AG04450 (cell line): ENCODE measurements around the gene ST3GAL4. TPM values are rescaled to one million over a fixed set of nuclear protein-coding genes. Genes with fewer than 3 reads are reported as not detected.
"Not testable (repeated sequence)": the region's sequence is repeated elsewhere in the genome, so short reads cannot be mapped to it uniquely, and the experiment has no call there.

Source experiments
- CTCF ChIA-PET: fragments of 300-600, 350-600 bp; formaldehyde crosslinking; extraction: SDS; loops from one replicate; lab custom pipeline; 2022; ENCODE audit warnings: antibody characterized with exemption, inconsistent platforms; lab: Charles Lee
- POLR2A ChIA-PET: fragments of 350-600 bp; formaldehyde crosslinking; extraction: SDS; loops from one replicate; lab custom pipeline; 2021; ENCODE audit warnings: antibody characterized with exemption, inconsistent platforms; lab: Yijun Ruan, JAX
- DNase-seq: peaks from one replicate; pipeline ENCODE4 v3.0.0-alpha.2; 2011; ENCODE audit warnings: low read depth, low spot score
- H3K27ac ChIP-seq: one replicate; pipeline ENCODE4 v1.5.1; 2012; ENCODE audit warnings: low read depth, low read length, control low read depth
- H3K27me3 ChIP-seq: one replicate; pipeline ENCODE4 v1.6.0; 2012; ENCODE audit warnings: low read length; ENCODE audit not compliant: control insufficient read depth, insufficient read depth
- H3K4me3 ChIP-seq: 2 replicates; pipeline ENCODE4 v1.5.1; 2011; ENCODE audit warnings: mild to moderate bottlenecking, low read depth, low read length, control low read depth
- H3K9me3 ChIP-seq: 2 replicates; pipeline ENCODE4 v1.5.1; 2012; ENCODE audit warnings: low read length; ENCODE audit not compliant: control insufficient read depth, insufficient read depth
- polyA plus RNA-seq: library from polyadenylated mRNA; depleted of rRNA; stranded (reverse); fragments of >200 nt; gene quantifications from 2 replicates; pipeline ENCODE4 v1.2.3, GENCODE V29; 2011
- TF ChIP-seq, protein P1 (sequence below): IDR thresholded peaks from 2 replicates; pipeline ENCODE4 v1.5.1; 2011; ENCODE audit warnings: low read depth, low read length, control low read depth, inconsistent platforms

ST3GAL4 gene
- polyA plus RNA-seq, 1 experiment: 13.1 TPM

GRCh38 chr11:126380909-126381308, 25.4 kb downstream of the ST3GAL4 start:
- POLR2A ChIA-PET: no interaction called here
- H3K9me3 ChIP-seq: no peaks in the 10 kb centered on the region
- H3K27me3 ChIP-seq: no peaks in the 10 kb centered on the region
- H3K27ac ChIP-seq: no peak overlapping the region
- TF ChIP-seq, protein P1, sequence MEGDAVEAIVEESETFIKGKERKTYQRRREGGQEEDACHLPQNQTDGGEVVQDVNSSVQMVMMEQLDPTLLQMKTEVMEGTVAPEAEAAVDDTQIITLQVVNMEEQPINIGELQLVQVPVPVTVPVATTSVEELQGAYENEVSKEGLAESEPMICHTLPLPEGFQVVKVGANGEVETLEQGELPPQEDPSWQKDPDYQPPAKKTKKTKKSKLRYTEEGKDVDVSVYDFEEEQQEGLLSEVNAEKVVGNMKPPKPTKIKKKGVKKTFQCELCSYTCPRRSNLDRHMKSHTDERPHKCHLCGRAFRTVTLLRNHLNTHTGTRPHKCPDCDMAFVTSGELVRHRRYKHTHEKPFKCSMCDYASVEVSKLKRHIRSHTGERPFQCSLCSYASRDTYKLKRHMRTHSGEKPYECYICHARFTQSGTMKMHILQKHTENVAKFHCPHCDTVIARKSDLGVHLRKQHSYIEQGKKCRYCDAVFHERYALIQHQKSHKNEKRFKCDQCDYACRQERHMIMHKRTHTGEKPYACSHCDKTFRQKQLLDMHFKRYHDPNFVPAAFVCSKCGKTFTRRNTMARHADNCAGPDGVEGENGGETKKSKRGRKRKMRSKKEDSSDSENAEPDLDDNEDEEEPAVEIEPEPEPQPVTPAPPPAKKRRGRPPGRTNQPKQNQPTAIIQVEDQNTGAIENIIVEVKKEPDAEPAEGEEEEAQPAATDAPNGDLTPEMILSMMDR: no peak
- H3K4me3 ChIP-seq: no peak overlapping the region
- DNase-seq: no peak
- CTCF ChIA-PET: no interaction called here

DNA sequence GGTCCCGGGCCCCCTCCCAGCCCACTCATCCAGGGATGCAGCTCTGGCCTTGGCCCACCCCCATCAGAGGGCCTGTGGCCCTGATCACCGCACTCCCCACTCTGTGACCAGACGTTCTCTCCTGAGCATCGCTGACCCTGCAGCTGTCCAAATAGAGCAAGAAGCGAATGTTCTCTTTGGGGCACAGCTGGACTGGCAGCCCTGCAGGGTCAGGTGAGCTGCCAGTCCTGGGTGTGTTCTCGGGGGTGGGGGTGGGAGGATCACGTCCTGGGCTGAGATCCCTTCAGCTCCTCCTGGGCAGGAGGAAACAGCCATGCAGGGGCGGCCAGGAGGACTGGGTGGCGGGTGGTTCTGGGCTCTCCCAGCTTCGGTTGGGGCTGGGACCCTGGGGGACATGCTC, 26.5 kb downstream of the ST3GAL4 start:
- H3K27me3 ChIP-seq, CTCF ChIA-PET, H3K9me3 ChIP-seq, POLR2A ChIA-PET, H3K4me3 ChIP-seq, DNase-seq, H3K27ac ChIP-seq: not testable (repeated sequence)

- CTCF ChIA-PET, POLR2A ChIA-PET: not testable (repeated sequence)
These were observed 27.2 kb downstream of the ST3GAL4 start for GRCh38 chr11:126382641-126383040.

DNA sequence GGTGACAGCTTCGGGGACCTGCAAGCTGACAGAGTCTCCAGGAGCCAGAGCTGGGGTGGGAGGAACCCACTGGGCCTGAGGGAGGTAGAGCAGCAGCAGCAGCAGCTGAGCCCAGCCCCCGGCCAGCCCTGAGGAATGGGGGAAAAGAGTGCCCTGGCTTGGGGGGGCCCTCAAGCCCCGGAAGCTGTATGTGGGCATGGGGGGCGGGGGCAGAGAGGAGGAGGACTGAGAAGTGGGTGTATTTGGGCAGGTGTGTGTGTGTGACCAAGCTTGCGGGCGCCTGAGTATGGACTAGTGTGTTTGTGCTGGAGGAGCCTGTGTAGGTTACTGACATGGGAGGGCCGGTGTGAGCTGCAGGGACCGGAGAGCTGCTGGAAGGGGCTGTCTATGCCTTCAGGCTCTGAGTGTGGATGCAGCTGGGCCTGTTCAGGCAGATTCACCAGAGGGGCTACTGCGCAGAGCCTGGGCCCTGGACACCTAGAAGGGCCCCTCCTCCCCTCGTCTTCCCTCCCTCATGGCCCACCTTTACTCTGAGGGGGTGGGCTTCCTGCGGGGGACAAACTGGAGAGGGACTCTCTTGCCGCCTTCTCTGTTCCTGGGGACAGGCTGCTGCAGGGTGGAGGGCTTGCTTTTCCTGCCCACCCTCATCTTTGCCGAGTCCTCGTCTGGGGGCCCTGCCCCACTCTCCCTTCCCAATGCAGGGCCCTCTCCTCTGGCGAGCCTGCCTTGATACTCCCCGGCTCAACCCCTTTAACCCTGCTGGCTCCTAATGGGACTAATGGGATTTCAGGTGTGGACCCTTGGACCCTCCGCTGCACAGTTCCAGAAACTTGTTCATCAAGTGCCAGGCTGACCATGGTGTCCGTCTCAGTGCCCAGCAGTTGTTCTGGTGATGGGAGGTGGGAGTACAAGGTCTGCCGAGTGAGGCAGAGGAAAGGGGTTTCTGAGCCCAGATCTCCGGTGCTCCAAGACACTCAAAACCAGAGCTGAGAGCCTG, 28.2 kb downstream of the ST3GAL4 start:
- Histone ChIP-seq H3K27ac (no peak overlapping the region), H3K9me3 (no peaks in the 10 kb centered on the region), H3K27me3 (no peaks in the 10 kb centered on the region), H3K4me3 (no peak overlapping the region)
- DNase-seq: no peak
- ChIA-PET POLR2A (no interaction called here), CTCF (no interaction called here)
- TF ChIP-seq, protein P1: no peak

More at GRCh38 chr11:126382641-126383040, 27.2 kb downstream of the ST3GAL4 start:
- H3K4me3 ChIP-seq, DNase-seq, H3K9me3 ChIP-seq, H3K27ac ChIP-seq, H3K27me3 ChIP-seq: not testable (repeated sequence)

DNA sequence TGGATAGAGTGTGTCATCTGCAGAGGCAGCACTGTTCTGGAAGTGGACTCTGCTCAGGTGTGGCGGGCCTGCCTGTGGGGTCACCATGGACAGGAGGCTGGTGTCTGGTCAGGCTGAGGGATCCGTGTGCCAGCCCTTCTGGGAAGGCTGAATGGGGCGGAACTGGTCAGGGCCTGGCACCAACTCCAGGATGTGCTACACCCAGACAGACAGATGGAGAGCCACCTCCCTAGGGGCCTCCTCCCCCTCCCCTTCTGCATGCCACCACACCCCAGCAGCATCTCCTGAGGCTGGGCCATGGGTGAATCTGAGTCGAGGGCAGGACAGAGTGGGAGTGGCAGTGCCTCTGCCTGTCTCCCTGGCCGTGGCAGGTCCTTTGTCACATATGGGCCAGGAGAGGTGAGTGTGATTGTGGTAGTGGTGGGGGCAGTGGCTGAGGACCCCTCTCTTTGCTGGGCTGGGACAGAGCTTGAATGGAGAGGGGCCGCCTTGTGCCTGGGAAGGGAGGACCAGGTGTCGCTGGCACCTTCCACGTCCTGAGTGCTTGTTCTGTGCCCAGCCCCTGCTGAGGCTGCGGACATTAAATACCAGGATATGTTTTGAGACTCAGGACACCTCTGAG, 29.1 kb downstream of the ST3GAL4 start:
- Histone ChIP-seq H3K27me3 (no peaks in the 10 kb centered on the region), H3K27ac (no peak overlapping the region), H3K9me3 (no peaks in the 10 kb centered on the region), H3K4me3 (no peak overlapping the region)
- DNase-seq: no peak
- ChIA-PET POLR2A (no interaction called here), CTCF (no interaction called here)
- TF ChIP-seq, protein P1: no peak
